Measurements from ENCODE around the gene PNPLA3.

PNPLA3 gene

DNA sequence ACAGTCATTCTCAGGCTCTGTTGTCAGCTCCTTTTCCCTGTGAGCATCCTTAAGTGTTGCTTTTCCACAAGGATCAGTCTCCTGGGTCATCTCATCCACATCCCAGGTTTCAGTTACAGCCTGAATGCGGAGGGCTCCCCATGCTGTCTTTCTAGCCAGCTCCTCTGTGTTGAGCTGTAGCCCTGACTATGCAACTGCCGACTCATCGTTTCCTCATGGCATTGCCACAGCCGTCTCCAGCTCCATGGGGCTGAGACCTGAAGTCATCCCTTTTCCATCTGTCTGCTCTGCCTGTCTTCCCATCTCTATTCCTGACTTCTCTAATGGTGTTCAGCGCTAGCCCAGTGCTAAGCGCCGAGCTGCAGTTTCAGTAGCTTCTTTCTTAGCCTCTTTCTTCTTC, 43.5 kb downstream of the PNPLA3 start:
- no peak overlapping the region for H3K4me3 ChIP-seq (ENCODE audit: low read depth, low read length)
- TF ChIP-seq, protein P1, sequence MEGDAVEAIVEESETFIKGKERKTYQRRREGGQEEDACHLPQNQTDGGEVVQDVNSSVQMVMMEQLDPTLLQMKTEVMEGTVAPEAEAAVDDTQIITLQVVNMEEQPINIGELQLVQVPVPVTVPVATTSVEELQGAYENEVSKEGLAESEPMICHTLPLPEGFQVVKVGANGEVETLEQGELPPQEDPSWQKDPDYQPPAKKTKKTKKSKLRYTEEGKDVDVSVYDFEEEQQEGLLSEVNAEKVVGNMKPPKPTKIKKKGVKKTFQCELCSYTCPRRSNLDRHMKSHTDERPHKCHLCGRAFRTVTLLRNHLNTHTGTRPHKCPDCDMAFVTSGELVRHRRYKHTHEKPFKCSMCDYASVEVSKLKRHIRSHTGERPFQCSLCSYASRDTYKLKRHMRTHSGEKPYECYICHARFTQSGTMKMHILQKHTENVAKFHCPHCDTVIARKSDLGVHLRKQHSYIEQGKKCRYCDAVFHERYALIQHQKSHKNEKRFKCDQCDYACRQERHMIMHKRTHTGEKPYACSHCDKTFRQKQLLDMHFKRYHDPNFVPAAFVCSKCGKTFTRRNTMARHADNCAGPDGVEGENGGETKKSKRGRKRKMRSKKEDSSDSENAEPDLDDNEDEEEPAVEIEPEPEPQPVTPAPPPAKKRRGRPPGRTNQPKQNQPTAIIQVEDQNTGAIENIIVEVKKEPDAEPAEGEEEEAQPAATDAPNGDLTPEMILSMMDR (IDR thresholded peaks at IDR 0.05; ENCODE audit: borderline replicate concordance, insufficient read depth, low read depth, low read length), result no peak

DNA sequence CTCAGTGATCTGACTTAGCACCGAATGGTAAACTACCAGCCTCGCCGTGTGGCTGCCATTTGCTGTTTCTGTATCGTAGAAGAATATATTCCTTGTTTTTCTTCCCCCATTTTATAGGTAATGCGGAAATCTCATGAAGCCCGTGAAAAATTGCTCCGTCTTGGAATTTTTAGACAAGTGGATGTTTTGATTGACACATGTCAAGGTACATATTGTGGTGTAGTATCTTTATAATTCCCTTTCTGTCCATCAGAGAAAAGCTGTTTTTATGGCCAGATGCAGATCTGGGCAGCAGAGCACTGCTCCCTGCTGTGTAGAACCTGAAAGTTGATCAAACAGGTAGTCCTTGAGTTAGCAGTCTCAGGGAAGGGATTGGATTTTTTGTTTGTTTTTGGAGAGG, 45.0 kb downstream of the PNPLA3 start:
- no peak overlapping the region for H3K4me3 ChIP-seq (ENCODE audit: low read depth, low read length)
- TF ChIP-seq, protein P1 (IDR thresholded peaks at IDR 0.05; ENCODE audit: borderline replicate concordance, insufficient read depth, low read depth, low read length), result no peak

DNA sequence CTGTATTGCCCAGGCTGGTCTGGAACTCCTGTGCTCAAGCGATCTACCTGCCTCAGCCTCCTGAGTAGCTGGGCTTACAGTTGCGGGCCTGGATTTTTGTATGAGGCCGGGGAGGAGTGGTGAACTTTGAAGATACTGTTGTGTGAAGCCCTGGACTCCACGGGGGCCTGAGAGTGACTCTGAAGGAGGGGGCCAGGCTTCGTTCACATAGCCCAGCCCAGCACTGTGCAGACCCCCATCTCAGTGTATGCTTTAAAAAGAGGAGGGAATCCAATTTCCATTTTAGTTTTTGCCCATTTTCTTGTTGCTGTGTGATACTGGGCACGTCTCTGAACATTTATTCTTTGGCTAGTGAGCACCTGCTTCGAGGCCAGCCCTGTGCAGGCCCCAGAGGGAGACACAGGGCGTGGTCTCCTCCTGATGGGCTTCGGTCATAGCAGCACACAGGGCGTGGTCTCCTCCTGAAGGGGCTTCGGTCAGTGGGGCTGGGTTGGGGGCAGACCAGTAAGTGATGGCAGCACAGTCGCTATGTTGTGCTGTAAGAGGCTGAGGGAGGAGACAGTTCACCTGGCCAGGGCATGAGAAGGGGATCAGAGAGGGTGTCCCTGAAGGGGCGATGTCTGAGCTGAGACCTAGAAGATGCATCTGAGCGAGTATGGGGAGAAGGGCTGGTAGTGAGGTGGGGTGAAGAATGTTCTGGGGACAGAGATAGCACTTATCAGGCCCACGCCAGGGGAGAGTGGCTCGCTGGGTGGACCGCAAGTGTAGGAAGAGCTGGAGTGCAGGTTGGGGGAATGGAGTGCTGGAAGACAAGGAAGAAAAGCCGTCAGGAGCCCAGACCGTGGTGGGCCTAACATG, 45.6 kb downstream of the PNPLA3 start:
- H3K4me3 ChIP-seq (ENCODE audit: low read depth, low read length), result no peak overlapping the region
- TF ChIP-seq, protein P1 (IDR thresholded peaks at IDR 0.05; ENCODE audit: borderline replicate concordance, insufficient read depth, low read depth, low read length), result no peak

DNA sequence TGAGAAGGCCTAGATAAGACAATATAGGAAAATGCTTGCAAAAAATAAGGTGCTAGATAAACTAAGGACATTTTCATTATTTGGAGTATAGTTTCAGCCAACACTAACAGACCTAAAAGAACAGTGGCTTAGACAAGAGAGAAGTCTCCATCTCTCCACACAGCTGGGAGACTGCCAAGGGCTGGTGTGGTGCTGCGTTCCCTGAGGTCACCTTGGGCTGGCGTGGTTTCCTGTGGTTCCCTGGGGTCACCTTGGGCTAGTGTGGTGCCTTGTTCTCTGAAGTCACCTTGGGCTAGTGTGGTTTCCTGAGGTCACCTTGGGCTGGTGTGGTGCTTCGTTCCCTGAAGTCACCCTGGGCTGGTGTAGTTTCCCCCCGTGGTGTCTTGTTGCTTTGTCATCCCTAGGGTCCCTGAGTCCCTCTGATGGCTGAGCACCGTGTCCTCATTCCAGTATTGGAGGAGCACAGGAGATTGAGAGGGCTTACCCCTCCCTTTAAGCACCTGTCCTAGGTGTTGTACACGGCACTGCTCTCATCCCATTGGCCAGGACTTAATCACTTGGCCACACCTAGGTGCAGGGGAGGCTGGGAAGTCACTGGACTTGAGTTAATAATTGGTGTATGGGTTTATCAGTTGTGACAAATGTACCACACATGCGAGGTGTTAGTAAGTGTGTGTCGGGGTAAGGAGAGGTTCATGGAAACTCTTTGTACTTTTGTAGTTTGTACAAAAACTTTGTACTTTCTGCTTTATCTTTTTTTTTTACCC, 46.6 kb downstream of the PNPLA3 start:
- no peak overlapping the region for H3K4me3 ChIP-seq (ENCODE audit: low read depth, low read length)
- TF ChIP-seq, protein P1 (IDR thresholded peaks at IDR 0.05; ENCODE audit: borderline replicate concordance, insufficient read depth, low read depth, low read length), result no peak

DNA sequence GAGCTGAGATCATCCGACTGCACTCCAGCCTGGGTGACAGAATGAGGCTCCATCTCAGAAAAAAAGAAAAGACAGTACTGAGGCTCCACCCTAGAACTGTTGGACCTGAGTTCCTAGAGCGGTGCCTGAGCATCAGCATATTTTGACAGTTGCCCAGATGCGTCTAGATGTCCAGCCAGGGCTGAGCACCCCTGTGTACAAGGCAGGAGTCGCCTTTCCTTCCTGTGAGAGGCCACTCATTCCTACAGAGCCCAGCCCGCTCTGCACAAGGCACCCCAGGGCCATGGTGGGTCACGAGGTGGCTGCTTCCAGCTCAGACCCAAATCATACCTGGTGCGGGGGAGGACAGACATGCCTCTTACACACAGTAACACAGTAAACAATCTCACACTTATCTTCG, 47.5 kb downstream of the PNPLA3 start:
- TF ChIP-seq, protein P1 (IDR thresholded peaks at IDR 0.05; ENCODE audit: borderline replicate concordance, insufficient read depth, low read depth, low read length), result no peak
- no peak overlapping the region for H3K4me3 ChIP-seq (ENCODE audit: low read depth, low read length)

DNA sequence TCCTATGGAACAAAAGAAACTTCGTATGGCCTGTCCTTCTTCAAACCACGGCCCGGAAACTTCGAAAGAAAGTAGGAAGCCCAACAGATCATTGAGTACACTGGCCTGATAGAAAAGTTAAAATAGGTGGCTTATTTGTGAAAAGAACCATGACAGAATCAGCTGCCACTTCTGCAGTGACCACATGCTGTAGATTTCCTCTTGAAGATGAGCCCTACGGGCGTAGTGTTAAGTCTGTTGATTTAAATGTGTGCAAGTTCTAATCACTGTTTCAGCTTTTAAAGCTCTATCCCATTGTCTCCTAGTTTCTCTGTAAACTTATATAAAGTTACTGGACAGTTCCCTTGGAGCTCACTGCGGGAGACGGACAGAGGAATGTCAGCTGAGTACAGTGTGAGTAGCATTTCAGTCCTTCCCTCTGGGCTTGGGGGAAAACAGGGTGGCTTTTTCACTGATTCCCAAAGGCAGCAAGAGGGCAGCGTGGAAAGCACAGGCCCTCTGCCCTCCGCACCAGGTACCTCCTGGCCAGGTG, 49.4 kb downstream of the PNPLA3 start:
- H3K4me3 ChIP-seq (ENCODE audit: low read depth, low read length), result no peak overlapping the region
- TF ChIP-seq, protein P1 (IDR thresholded peaks at IDR 0.05; ENCODE audit: borderline replicate concordance, insufficient read depth, low read depth, low read length), result no peak
